ENCODE data around the gene ENPP6. TPM values are rescaled to one million over a fixed set of nuclear protein-coding genes. Genes with fewer than 3 reads are reported as not detected.

The ENPP6 gene
- total RNA-seq, 4 donors from 2014 or later, result 0.97 TPM; not detected in 3

DNA sequence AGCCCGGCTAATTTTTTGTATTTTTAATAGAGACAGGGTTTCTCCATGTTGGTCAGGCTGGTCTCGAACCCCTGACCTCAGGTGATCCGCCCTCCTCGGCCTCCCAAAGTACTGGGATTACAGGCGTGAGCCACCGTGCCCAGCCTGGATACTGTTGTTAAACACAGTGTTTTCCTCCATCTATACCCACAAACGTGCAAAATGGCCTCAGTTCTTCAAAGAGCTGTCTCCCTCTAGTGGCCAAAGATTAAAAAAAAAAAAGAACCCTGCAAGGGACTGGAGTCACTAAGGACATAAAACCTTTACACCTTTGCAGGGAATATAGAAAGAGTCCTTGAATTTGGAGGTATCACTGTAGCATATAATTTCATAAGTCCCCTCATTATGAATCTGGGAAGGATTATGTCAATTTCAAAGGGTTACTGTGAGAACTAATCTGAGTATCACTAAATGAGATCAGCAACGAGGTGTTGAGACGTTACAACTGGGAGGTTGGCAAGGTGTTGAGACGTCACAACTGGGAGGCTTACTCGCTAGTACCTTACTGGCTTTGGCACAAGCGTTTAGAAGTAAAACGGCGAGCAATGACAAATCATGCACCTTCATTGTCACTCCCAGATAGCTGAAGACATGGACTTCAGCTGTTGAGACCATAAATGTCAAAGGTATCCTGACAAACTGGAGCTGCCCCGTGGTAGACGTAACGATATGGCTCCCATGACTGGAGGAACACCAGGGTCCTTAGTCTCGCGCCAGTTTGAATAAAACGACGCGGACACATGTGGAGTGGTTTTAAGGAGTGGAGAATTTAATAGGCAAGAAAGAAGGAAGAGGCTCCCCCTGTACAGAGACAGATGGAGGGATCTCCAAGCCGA is 33.4 kb upstream of the ENPP6 start:
- intact Hi-C loops (cut with DNase I; ENCODE audit: low total_unique reads), result no loop called here
- no peaks in the 10 kb centered on the region for H3K36me3 ChIP-seq
- no peak overlapping the region for H3K27ac ChIP-seq
- TF ChIP-seq, protein P1, sequence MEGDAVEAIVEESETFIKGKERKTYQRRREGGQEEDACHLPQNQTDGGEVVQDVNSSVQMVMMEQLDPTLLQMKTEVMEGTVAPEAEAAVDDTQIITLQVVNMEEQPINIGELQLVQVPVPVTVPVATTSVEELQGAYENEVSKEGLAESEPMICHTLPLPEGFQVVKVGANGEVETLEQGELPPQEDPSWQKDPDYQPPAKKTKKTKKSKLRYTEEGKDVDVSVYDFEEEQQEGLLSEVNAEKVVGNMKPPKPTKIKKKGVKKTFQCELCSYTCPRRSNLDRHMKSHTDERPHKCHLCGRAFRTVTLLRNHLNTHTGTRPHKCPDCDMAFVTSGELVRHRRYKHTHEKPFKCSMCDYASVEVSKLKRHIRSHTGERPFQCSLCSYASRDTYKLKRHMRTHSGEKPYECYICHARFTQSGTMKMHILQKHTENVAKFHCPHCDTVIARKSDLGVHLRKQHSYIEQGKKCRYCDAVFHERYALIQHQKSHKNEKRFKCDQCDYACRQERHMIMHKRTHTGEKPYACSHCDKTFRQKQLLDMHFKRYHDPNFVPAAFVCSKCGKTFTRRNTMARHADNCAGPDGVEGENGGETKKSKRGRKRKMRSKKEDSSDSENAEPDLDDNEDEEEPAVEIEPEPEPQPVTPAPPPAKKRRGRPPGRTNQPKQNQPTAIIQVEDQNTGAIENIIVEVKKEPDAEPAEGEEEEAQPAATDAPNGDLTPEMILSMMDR (IDR thresholded peaks at IDR 0.05), result peak; percentile 8 to 38 (median 25)
- TF ChIP-seq POLR2A (IDR thresholded peaks at IDR 0.05), result no peak
- H3K27me3 ChIP-seq, result no peaks in the 10 kb centered on the region
- no peak for DNase-seq
- H3K9me3 ChIP-seq, result no peaks in the 10 kb centered on the region
- no peak overlapping the region for H3K4me3 ChIP-seq
- no peaks in the 10 kb centered on the region for H3K4me1 ChIP-seq

DNA sequence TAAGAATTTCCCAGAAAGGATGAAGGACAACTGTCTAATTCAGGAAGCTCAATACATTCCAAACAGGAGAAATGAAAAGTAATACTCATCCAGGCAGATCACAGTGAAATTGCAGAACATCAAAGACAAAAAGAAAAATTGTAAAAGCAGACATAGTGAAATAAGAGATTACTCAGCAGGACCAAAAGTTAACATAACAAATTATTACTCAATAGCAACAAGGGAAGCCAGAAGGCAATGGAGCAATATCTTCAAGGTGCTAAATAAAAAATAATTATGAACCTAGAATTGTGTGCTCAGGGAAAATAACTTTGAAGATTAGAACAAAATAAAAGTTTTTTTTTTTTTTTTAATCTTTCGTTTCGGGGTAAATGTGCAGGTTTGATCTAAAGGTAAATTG is 30.5 kb upstream of the ENPP6 start:
- intact Hi-C loops (cut with DNase I; ENCODE audit: low total_unique reads), result no loop called here
- no peak for TF ChIP-seq POLR2A (IDR thresholded peaks at IDR 0.05)
- TF ChIP-seq, protein P1 (IDR thresholded peaks at IDR 0.05), result no peak
- no peak overlapping the region for H3K27ac ChIP-seq
- no peaks in the 10 kb centered on the region for H3K27me3 ChIP-seq
- H3K9me3 ChIP-seq, result no peaks in the 10 kb centered on the region
- no peak overlapping the region for H3K4me3 ChIP-seq
- no peak for DNase-seq
- no peaks in the 10 kb centered on the region for H3K4me1 ChIP-seq
- no peaks in the 10 kb centered on the region for H3K36me3 ChIP-seq

DNA sequence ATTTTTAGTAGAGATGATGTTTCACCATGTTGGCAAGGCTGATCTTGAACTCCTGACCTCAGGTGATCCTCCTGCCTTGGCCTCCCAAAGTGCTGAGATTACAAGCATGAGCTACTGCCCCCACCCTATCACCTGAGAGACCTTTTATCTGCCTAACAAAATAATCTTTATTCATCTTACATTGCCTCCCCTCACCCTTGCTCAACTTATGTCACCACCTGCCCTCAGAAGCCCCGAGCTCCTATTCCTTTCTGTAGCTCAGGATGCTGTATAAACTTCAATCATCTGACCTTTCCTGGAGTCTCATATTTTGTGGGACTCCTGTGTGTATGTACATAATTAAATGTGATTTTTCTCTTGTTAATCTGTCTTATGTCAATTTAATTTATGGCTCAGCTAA is 29.7 kb upstream of the ENPP6 start:
- Histone ChIP-seq H3K4me3 (no peak overlapping the region), H3K36me3 (no peaks in the 10 kb centered on the region), H3K9me3 (no peaks in the 10 kb centered on the region), H3K27ac (no peak overlapping the region), H3K27me3 (no peaks in the 10 kb centered on the region), H3K4me1 (no peaks in the 10 kb centered on the region)
- DNase-seq, result no peak
- TF ChIP-seq, protein P1 (IDR thresholded peaks at IDR 0.05), result no peak
- intact Hi-C loops (cut with DNase I; ENCODE audit: low total_unique reads), result no loop called here

DNA sequence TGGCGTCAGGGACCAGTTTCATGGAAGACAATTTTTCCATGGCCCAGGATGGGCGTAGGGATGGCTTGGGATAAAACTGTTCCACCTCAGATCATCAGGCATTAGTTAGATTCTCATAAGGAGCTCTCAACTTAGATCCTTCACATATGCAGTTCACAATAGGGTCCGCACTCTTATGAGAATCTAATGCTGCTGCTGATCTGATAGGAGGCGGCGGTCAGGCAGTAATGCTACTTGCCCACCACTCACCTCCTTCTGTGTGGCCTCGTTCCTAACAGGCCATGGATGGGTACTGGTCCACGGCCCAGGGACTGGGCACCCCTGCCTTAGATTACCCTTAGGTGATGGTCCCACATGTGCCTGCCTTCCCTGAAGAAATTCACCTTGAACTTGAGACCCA is 28.8 kb upstream of the ENPP6 start:
- no peak overlapping the region for H3K27ac ChIP-seq
- no peak overlapping the region for H3K4me3 ChIP-seq
- H3K4me1 ChIP-seq, result no peaks in the 10 kb centered on the region
- intact Hi-C loops (cut with DNase I; ENCODE audit: low total_unique reads), result no loop called here
- no peaks in the 10 kb centered on the region for H3K9me3 ChIP-seq
- no peaks in the 10 kb centered on the region for H3K27me3 ChIP-seq
- TF ChIP-seq POLR2A (IDR thresholded peaks at IDR 0.05), result no peak
- TF ChIP-seq, protein P1 (IDR thresholded peaks at IDR 0.05), result no peak
- DNase-seq, result no peak
- H3K36me3 ChIP-seq, result no peaks in the 10 kb centered on the region

DNA sequence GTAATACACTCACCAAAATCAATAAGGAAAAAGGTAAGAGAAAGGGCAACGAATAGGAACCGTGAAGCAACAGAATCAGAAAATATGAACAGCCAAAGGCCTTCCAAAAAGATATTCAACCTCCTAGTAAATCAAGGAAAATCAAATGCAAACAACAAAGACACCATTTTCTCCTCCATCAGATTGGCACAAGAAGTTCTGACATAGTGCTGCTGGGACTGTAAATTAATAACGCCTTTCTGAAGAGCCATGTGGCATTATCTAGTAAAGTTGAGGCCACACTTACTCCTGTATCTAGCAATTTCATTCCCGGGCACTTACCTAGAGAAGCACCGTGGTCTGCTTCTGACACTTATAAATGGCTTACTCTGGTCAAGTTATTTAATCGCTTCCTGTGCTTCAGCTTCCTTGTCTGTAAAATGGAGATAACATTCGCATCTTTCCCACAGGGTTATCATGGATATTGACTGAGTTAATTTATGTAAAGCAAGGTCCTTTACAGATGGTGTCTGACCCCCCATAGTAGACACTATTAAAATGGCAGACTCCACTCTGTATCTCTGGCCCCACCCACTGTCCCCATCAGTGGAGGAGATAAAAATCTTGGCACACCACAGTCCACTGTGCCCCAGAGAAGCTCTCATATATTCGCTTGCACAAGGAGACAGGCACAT is 20.5 kb upstream of the ENPP6 start:
- Histone ChIP-seq H3K36me3 (no peaks in the 10 kb centered on the region), H3K27me3 (no peaks in the 10 kb centered on the region), H3K9me3 (no peaks in the 10 kb centered on the region), H3K4me1 (no peaks in the 10 kb centered on the region), H3K4me3 (no peak overlapping the region), H3K27ac (no peak overlapping the region)
- DNase-seq, result no peak
- intact Hi-C loops (cut with DNase I; ENCODE audit: low total_unique reads), result no loop called here
- TF ChIP-seq, protein P1 (IDR thresholded peaks at IDR 0.05), result no peak
- no peak for TF ChIP-seq POLR2A (IDR thresholded peaks at IDR 0.05)

Data from uterus (tissue), 4 donors.